HEK293 (cell line): ENCODE data around the gene ENGASE.
A peak's percentile ranks its signal among the peaks of the same experiment; 100 is the strongest.

Source experiments
- CTCF ChIA-PET: fragments of 350-600 bp; formaldehyde crosslinking; extraction: SDS; loops from one replicate; lab custom pipeline; 2021; ENCODE audit warnings: antibody characterized with exemption; lab: Yijun Ruan, JAX
- POLR2A ChIA-PET: fragments of 300-600 bp; formaldehyde crosslinking; extraction: SDS; loops from one replicate; lab custom pipeline; 2020; ENCODE audit warnings: antibody characterized with exemption, inconsistent platforms; lab: Yijun Ruan, JAX
- H3K27ac ChIP-seq: fragments of 200-500 bp; sonication (Bioruptor generic); 2 replicates; pipeline ENCODE4 v1.5.1; 2014; ENCODE audit warnings: low read depth, low read length, control low read depth, inconsistent platforms; ENCODE audit errors: extremely low read depth
- H3K36me3 ChIP-seq, 2 experiments: fragments of 200-500 bp in 1 of 2; sonication (Bioruptor generic) in 1 of 2; 1 replicate in 1 of 2; 2 replicates in 1 of 2; pipeline ENCODE4 v1.5.1; 2014 to 2017; ENCODE audit warnings: inconsistent platforms in 2 of 2, low read length in 2 of 2; ENCODE audit not compliant: control insufficient read depth in 2 of 2, insufficient read depth in 1 of 2
- H3K4me1 ChIP-seq: fragments of 200-500 bp; sonication (Bioruptor generic); 2 replicates; pipeline ENCODE4 v1.5.1; 2014; ENCODE audit warnings: mild to moderate bottlenecking, low read length, inconsistent platforms; ENCODE audit not compliant: control insufficient read depth, insufficient read depth
- H3K4me3 ChIP-seq: 2 replicates; pipeline ENCODE4 v1.5.1; 2011; ENCODE audit warnings: low read depth, mild to moderate bottlenecking, control low read depth, low read length, moderate library complexity
- H3K9me3 ChIP-seq: fragments of 200-500 bp; sonication (Bioruptor generic); 2 replicates; pipeline ENCODE4 v1.5.1; 2014; ENCODE audit warnings: low read depth, low read length, inconsistent platforms; ENCODE audit not compliant: control insufficient read depth, insufficient read depth
- CTCF ChIP-seq: fragments of 450-650 bp; formaldehyde crosslinking; IDR thresholded peaks from 2 replicates; pipeline ENCODE4 v1.5.1; 2016; ENCODE audit warnings: missing biosample characterization, missing genetic modification characterization
- FEZF1 ChIP-seq: fragments of 450-650 bp; formaldehyde crosslinking; IDR thresholded peaks from 2 replicates; pipeline ENCODE4 v1.5.1; 2016; ENCODE audit warnings: missing biosample characterization, missing genetic modification characterization
- INSM2 ChIP-seq: fragments of 450-650 bp; formaldehyde crosslinking; IDR thresholded peaks from 2 replicates; pipeline ENCODE4 v1.5.1; 2016; ENCODE audit warnings: missing biosample characterization, missing genetic modification characterization
- KLF8 ChIP-seq: fragments of 450-650 bp; formaldehyde crosslinking; IDR thresholded peaks from 2 replicates; pipeline ENCODE4 v1.5.1; 2016; ENCODE audit warnings: missing biosample characterization, missing genetic modification characterization
- PATZ1 ChIP-seq: fragments of 450-650 bp; formaldehyde crosslinking; IDR thresholded peaks from 2 replicates; pipeline ENCODE4 v1.5.1; 2016; ENCODE audit warnings: missing biosample characterization, missing genetic modification characterization
- PRDM4 ChIP-seq: fragments of 450-650 bp; formaldehyde crosslinking; IDR thresholded peaks from 2 replicates; pipeline ENCODE4 v1.5.1; 2017; ENCODE audit warnings: missing biosample characterization, missing genetic modification characterization
- TSHZ1 ChIP-seq: fragments of 450-650 bp; formaldehyde crosslinking; IDR thresholded peaks from 2 replicates; pipeline ENCODE4 v1.5.1; 2016; ENCODE audit warnings: missing biosample characterization, missing genetic modification characterization, borderline replicate concordance
- ZBTB8A ChIP-seq: fragments of 450-650 bp; formaldehyde crosslinking; IDR thresholded peaks from 2 replicates; pipeline ENCODE4 v1.5.1; 2016; ENCODE audit warnings: missing biosample characterization, missing genetic modification characterization
- ZNF112 ChIP-seq: fragments of 450-650 bp; formaldehyde crosslinking; IDR thresholded peaks from 2 replicates; pipeline ENCODE4 v1.5.0; 2017; ENCODE audit warnings: missing biosample characterization, missing genetic modification characterization
- ZNF221 ChIP-seq: fragments of 450-650 bp; formaldehyde crosslinking; IDR thresholded peaks from 2 replicates; pipeline ENCODE4 v1.5.1; 2017; ENCODE audit warnings: missing biosample characterization, missing genetic modification characterization, borderline replicate concordance
- ZNF362 ChIP-seq: fragments of 450-650 bp; formaldehyde crosslinking; IDR thresholded peaks from 2 replicates; pipeline ENCODE4 v1.5.1; 2016; ENCODE audit warnings: missing biosample characterization, missing genetic modification characterization
- ZNF416 ChIP-seq: fragments of 450-650 bp; formaldehyde crosslinking; IDR thresholded peaks from 2 replicates; pipeline ENCODE4 v1.5.1; 2016; ENCODE audit warnings: missing biosample characterization, missing genetic modification characterization
- ZNF610 ChIP-seq: fragments of 450-650 bp; formaldehyde crosslinking; IDR thresholded peaks from 2 replicates; pipeline ENCODE4 v1.5.1; 2016; ENCODE audit warnings: missing biosample characterization, missing genetic modification characterization, borderline replicate concordance
- ZNF654 ChIP-seq: fragments of 450-650 bp; formaldehyde crosslinking; IDR thresholded peaks from 2 replicates; pipeline ENCODE4 v1.5.1; 2016; ENCODE audit warnings: low read depth, missing biosample characterization, missing genetic modification characterization
- ZSCAN16 ChIP-seq: fragments of 450-650 bp; formaldehyde crosslinking; IDR thresholded peaks from 2 replicates; pipeline ENCODE4 v1.5.1; 2016; ENCODE audit warnings: missing biosample characterization, missing genetic modification characterization
- ZSCAN30 ChIP-seq: fragments of 450-650 bp; IDR thresholded peaks from 2 replicates; pipeline ENCODE4 v1.5.1; 2018; ENCODE audit warnings: missing biosample characterization, mild to moderate bottlenecking, missing genetic modification characterization, moderate library complexity

Gene ENGASE

GRCh38 chr17:79082311-79083190 is 7.9 kb downstream of the ENGASE start:
- POLR2A ChIA-PET: interaction anchor here (1.0 kb wide), 1 partner anchor 11 kb away, joined by 4 read pairs; no protein-coding TSS in a partner anchor
- TF ChIP-seq INSM2: no peak
- TF ChIP-seq PRDM4 (tag by site-specific recombination): no peak
- no peak for TF ChIP-seq KLF8 (tag by site-specific recombination)
- TF ChIP-seq ZNF654 (tag by site-specific recombination): peak; percentile 46
- 0 out of 2 replicates have a peak, but pooled peaks have one; percentile 26 for TF ChIP-seq ZSCAN30 (tag by site-specific recombination)
- TF ChIP-seq CTCF: peak; percentile 80
- no peak for TF ChIP-seq ZNF221 (tag by site-specific recombination)
- peak; percentile 68 for TF ChIP-seq PATZ1 (tag by site-specific recombination)
- Histone ChIP-seq H3K4me3 (no peak overlapping the region), H3K4me1 (no peaks in the 10 kb centered on the region), H3K9me3 (no peaks in the 10 kb centered on the region), H3K27ac (no peak overlapping the region), H3K36me3 (peaks cover 6 to 96% of the 10 kb centered on the region in 2 experiments; a peak in 2 of 3 replicates)
- CTCF ChIA-PET: interaction anchor here (0.5 to 15.1 kb wide), 39 partner anchors 8 to 833 kb away, joined by 3 to 346 read pairs (median 4); no protein-coding TSS in a partner anchor

- ChIA-PET CTCF (interaction anchor here (0.5 to 15.1 kb wide), 28 partner anchors 7 to 704 kb away, joined by 3 to 346 read pairs (median 4); no protein-coding TSS in a partner anchor), POLR2A (interaction anchor here (1.0 kb wide), 1 partner anchor 10 kb away, joined by 4 read pairs; no protein-coding TSS in a partner anchor)
- no peak overlapping the region for H3K27ac ChIP-seq
- H3K9me3 ChIP-seq: no peaks in the 10 kb centered on the region
- no peaks in the 10 kb centered on the region for H3K4me1 ChIP-seq
- H3K36me3 ChIP-seq: peaks cover 0 to 94% of the 10 kb centered on the region in 2 experiments; a peak in 2 of 3 replicates
- no peak overlapping the region for H3K4me3 ChIP-seq
- TF ChIP-seq ZSCAN16: no peak
- TF ChIP-seq ZNF112 (tag by site-specific recombination): no peak
- no peak for TF ChIP-seq ZNF610
- no peak for TF ChIP-seq ZBTB8A (tag by site-specific recombination)
- TF ChIP-seq TSHZ1: no peak
- TF ChIP-seq ZSCAN30 (tag by site-specific recombination): no peak
- TF ChIP-seq ZNF362 (tag by site-specific recombination): no peak
- TF ChIP-seq FEZF1: no peak
- no peak for TF ChIP-seq ZNF416 (tag by site-specific recombination)
Measured at GRCh38 chr17:79083191-79083971, 8.8 kb downstream of the ENGASE start.
